Activated naive CD8-positive, alpha-beta T cell treated with anti-CD3 and anti-CD28 coated beads, Interleukin-2, amount 50 U/mL, for 24 hours (primary cell): Measurements from ENCODE around the gene NOBOX.
A peak's percentile ranks its signal among the peaks of the same experiment; 100 is the strongest.
"Not testable (repeated sequence)": the region's sequence is repeated elsewhere in the genome, so short reads cannot be mapped to it uniquely, and the experiment has no call there.

Experiments
- ATAC-seq: fragments of 150-1000 bp; cut with Tn5 transposase; one replicate; pipeline ENCODE4 v1.10.0; 2021
- DNase-seq: peaks from one replicate; pipeline ENCODE4 v3.0.0; 2021
- H3K27ac Mint-ChIP-seq: one replicate; pipeline ENCODE4 v1.8.0; 2021; ENCODE audit warnings: mild to moderate bottlenecking, mixed read lengths
- H3K27me3 Mint-ChIP-seq: one replicate; pipeline ENCODE4 v1.8.0; 2021; ENCODE audit warnings: mixed read lengths
- H3K36me3 Mint-ChIP-seq: one replicate; pipeline ENCODE4 v1.8.0; 2021; ENCODE audit warnings: low read depth, mixed read lengths
- H3K4me1 Mint-ChIP-seq: one replicate; pipeline ENCODE4 v1.8.0; 2021; ENCODE audit warnings: mixed read lengths
- H3K4me3 Mint-ChIP-seq: one replicate; pipeline ENCODE4 v1.8.0; 2021; ENCODE audit warnings: mild to moderate bottlenecking, moderate library complexity, mixed read lengths
- H3K9me3 Mint-ChIP-seq: one replicate; pipeline ENCODE4 v1.8.0; 2021; ENCODE audit warnings: mixed read lengths

The NOBOX gene

GRCh38 chr7:144403649-144404061, at the start of gene NOBOX:
Gene NOBOX, minus strand, starts transcription at chr7:144403693.
- Mint-ChIP-seq H3K9me3 (no peaks in the 10 kb centered on the region), H3K4me1 (no peaks in the 10 kb centered on the region), H3K36me3 (no peaks in the 10 kb centered on the region), H3K27me3 (peaks cover 4% of the 10 kb centered on the region), H3K4me3 (no peak within 1 kb of the TSS), H3K27ac (no peak within 1 kb of the TSS)
- no peak for DNase-seq
- no peak for ATAC-seq

- H3K36me3 Mint-ChIP-seq = peaks cover 23% of the 10 kb centered on the region
- ATAC-seq = no peak
- H3K9me3 Mint-ChIP-seq = peaks cover 16% of the 10 kb centered on the region
- H3K4me1 Mint-ChIP-seq = no peaks in the 10 kb centered on the region
- no peak overlapping the region for H3K27ac Mint-ChIP-seq
- no peak overlapping the region for H3K4me3 Mint-ChIP-seq
- DNase-seq = no peak
- H3K27me3 Mint-ChIP-seq = no peaks in the 10 kb centered on the region
These were observed 48.6 kb upstream of the NOBOX start for GRCh38 chr7:144452064-144452463.

GRCh38 chr7:144445590-144445989, 42.1 kb upstream of the NOBOX start:
- H3K4me1 Mint-ChIP-seq = no peaks in the 10 kb centered on the region
- DNase-seq = no peak
- H3K36me3 Mint-ChIP-seq = no peaks in the 10 kb centered on the region
- no peaks in the 10 kb centered on the region for H3K27me3 Mint-ChIP-seq
- no peak for ATAC-seq
- no peak overlapping the region for H3K27ac Mint-ChIP-seq
- H3K9me3 Mint-ChIP-seq = no peaks in the 10 kb centered on the region
- no peak overlapping the region for H3K4me3 Mint-ChIP-seq

- Mint-ChIP-seq H3K27ac (no peak overlapping the region), H3K4me3 (no peak overlapping the region), H3K36me3 (no peaks in the 10 kb centered on the region), H3K4me1 (no peaks in the 10 kb centered on the region), H3K27me3 (no peaks in the 10 kb centered on the region), H3K9me3 (no peaks in the 10 kb centered on the region)
- DNase-seq = no peak
- ATAC-seq = no peak
These were observed 36.3 kb upstream of the NOBOX start for GRCh38 chr7:144439717-144440205.

GRCh38 chr7:144438759-144439158, 35.3 kb upstream of the NOBOX start:
- H3K4me1 Mint-ChIP-seq = no peaks in the 10 kb centered on the region
- ATAC-seq (no peak), DNase-seq (no peak)
- no peaks in the 10 kb centered on the region for H3K36me3 Mint-ChIP-seq
- H3K27ac Mint-ChIP-seq = no peak overlapping the region
- H3K4me3 Mint-ChIP-seq = no peak overlapping the region
- H3K27me3 Mint-ChIP-seq = no peaks in the 10 kb centered on the region
- no peaks in the 10 kb centered on the region for H3K9me3 Mint-ChIP-seq

- Mint-ChIP-seq H3K9me3 (no peaks in the 10 kb centered on the region), H3K27me3 (peaks cover 1% of the 10 kb centered on the region), H3K36me3 (no peaks in the 10 kb centered on the region), H3K27ac (no peak overlapping the region), H3K4me1 (no peaks in the 10 kb centered on the region), H3K4me3 (no peak overlapping the region)
- ATAC-seq = peak; percentile 49
- DNase-seq = peak; percentile 59
These were observed 34.1 kb upstream of the NOBOX start for GRCh38 chr7:144437370-144438191.

- Mint-ChIP-seq H3K27me3 (peaks cover 1% of the 10 kb centered on the region), H3K36me3 (no peaks in the 10 kb centered on the region), H3K4me3 (no peak overlapping the region), H3K9me3 (no peaks in the 10 kb centered on the region), H3K27ac (no peak overlapping the region), H3K4me1 (no peaks in the 10 kb centered on the region)
- ATAC-seq = no peak
- no peak for DNase-seq
These were observed 33.0 kb upstream of the NOBOX start for GRCh38 chr7:144436500-144436899.

- ATAC-seq (no peak), DNase-seq (no peak)
- Mint-ChIP-seq H3K27ac (no peak overlapping the region), H3K36me3 (no peaks in the 10 kb centered on the region), H3K4me3 (no peak overlapping the region), H3K4me1 (no peaks in the 10 kb centered on the region), H3K27me3 (peaks cover 1% of the 10 kb centered on the region), H3K9me3 (peaks cover 33% of the 10 kb centered on the region)
These were observed 24.9 kb upstream of the NOBOX start for GRCh38 chr7:144428431-144428830.

- H3K36me3 Mint-ChIP-seq, DNase-seq, H3K27ac Mint-ChIP-seq, H3K4me3 Mint-ChIP-seq, ATAC-seq, H3K4me1 Mint-ChIP-seq, H3K27me3 Mint-ChIP-seq: not testable (repeated sequence)
- H3K9me3 Mint-ChIP-seq = peaks cover 33% of the 10 kb centered on the region
These were observed 24.0 kb upstream of the NOBOX start for GRCh38 chr7:144427539-144427938.

- ATAC-seq, H3K27me3 Mint-ChIP-seq, H3K4me3 Mint-ChIP-seq, DNase-seq, H3K27ac Mint-ChIP-seq, H3K4me1 Mint-ChIP-seq, H3K9me3 Mint-ChIP-seq, H3K36me3 Mint-ChIP-seq: not testable (repeated sequence)
These were observed 15.4 kb upstream of the NOBOX start for GRCh38 chr7:144418931-144419330.

GRCh38 chr7:144416341-144416740, 12.8 kb upstream of the NOBOX start:
- no peak for ATAC-seq
- Mint-ChIP-seq H3K27ac (no peak overlapping the region), H3K4me1 (no peaks in the 10 kb centered on the region), H3K36me3 (no peaks in the 10 kb centered on the region), H3K27me3 (peaks cover 4% of the 10 kb centered on the region), H3K4me3 (no peak overlapping the region), H3K9me3 (peaks cover 4% of the 10 kb centered on the region)
- no peak for DNase-seq

- ATAC-seq (no peak), DNase-seq (no peak)
- Mint-ChIP-seq H3K27me3 (peaks cover 4% of the 10 kb centered on the region), H3K36me3 (no peaks in the 10 kb centered on the region), H3K4me3 (no peak overlapping the region), H3K4me1 (no peaks in the 10 kb centered on the region), H3K27ac (no peak overlapping the region), H3K9me3 (peaks cover 4% of the 10 kb centered on the region)
These were observed 12.4 kb upstream of the NOBOX start for GRCh38 chr7:144415858-144416257.

GRCh38 chr7:144414815-144415214, 11.3 kb upstream of the NOBOX start:
- Mint-ChIP-seq H3K36me3 (no peaks in the 10 kb centered on the region), H3K27me3 (peaks cover 7% of the 10 kb centered on the region), H3K27ac (no peak overlapping the region), H3K4me1 (no peaks in the 10 kb centered on the region), H3K4me3 (no peak overlapping the region), H3K9me3 (peaks cover 4% of the 10 kb centered on the region)
- no peak for ATAC-seq
- no peak for DNase-seq

GRCh38 chr7:144410441-144410840, 6.9 kb upstream of the NOBOX start:
- ATAC-seq = no peak
- peaks cover 10% of the 10 kb centered on the region for H3K27me3 Mint-ChIP-seq

GRCh38 chr7:144408121-144408520, 4.6 kb upstream of the NOBOX start:
- peaks cover 7% of the 10 kb centered on the region for H3K27me3 Mint-ChIP-seq
- no peak overlapping the region for H3K4me3 Mint-ChIP-seq
- DNase-seq (no peak), ATAC-seq (no peak)
- H3K4me1 Mint-ChIP-seq = no peaks in the 10 kb centered on the region
- H3K36me3 Mint-ChIP-seq = no peaks in the 10 kb centered on the region
- no peaks in the 10 kb centered on the region for H3K9me3 Mint-ChIP-seq
- H3K27ac Mint-ChIP-seq = no peak overlapping the region

More at GRCh38 chr7:144410441-144410840, 6.9 kb upstream of the NOBOX start:
- no peak for DNase-seq
- Mint-ChIP-seq H3K27ac (no peak overlapping the region), H3K4me3 (no peak overlapping the region), H3K4me1 (no peaks in the 10 kb centered on the region), H3K36me3 (no peaks in the 10 kb centered on the region), H3K9me3 (no peaks in the 10 kb centered on the region)
